ENCODE measurements around the gene CAV1.

Gene CAV1

DNA sequence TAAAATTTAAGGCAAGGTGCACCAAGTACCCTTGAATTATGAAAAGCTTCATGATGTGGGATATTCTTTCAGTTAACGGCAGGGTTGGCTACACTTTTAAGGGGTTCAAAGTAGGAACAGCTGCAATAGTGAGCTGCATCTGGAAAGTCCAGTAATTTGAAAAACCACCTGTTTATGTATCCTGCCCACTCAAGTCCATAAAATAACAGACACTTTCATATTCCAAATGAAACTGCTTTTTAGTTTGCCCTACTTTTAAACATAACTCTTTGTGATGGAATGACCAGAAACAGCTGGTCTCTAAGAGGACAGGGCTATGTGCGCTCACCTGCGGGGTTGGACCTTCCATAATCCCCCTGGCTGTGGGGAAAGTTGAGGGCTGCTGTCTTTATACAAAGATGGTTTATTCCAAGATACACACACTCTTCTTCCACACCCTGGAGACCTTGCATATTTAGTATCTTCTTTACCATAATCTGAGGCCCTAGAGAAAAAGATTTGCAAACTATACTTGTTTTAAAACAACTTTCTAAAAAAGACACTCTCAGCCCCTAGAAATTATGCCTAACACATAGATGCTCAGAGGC is 7.4 kb downstream of the CAV1 start:
- no peak for DNase-seq

DNA sequence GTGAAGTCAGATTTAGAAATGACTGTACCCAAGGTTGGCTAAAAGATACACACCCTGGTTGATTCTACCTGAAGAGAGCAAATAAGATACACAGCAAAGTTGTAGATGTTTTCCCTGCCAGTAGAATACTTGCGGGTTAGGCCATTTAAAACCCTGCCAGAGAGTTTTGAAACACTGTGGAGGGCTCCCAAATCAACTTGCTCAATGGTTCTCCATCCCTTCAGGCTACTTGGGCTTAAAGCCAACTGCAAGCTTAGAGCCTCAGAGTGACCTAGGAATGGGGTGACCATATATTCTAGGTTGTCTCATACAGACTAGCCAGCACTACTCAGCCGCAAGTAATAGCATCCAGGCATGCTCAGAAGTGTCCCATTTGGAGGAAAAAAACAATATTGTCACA is 10.0 kb downstream of the CAV1 start:
- DNase-seq = no peak

- DNase-seq = no peak
Measured at GRCh38 chr7:116535416-116535815, 10.6 kb downstream of the CAV1 start.

DNA sequence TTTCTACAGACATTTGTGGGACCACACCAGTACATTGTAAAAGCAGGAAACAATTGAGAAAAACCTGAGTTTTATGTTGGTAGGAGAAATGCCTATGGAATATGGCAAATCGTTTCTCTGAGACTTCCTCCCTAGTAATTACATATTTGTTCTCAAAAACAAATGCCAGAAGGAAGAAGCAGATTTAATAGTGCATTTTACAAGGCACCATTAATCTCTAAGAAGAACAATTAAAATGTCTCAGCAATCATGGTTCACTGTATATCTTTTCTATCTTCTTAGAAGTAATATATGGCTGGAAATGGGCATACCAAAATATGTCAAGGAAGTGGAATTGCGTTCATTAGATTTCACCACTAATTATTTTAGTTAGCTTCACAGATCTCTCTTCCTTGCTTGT is 13.3 kb downstream of the CAV1 start:
- DNase-seq = no peak

DNA sequence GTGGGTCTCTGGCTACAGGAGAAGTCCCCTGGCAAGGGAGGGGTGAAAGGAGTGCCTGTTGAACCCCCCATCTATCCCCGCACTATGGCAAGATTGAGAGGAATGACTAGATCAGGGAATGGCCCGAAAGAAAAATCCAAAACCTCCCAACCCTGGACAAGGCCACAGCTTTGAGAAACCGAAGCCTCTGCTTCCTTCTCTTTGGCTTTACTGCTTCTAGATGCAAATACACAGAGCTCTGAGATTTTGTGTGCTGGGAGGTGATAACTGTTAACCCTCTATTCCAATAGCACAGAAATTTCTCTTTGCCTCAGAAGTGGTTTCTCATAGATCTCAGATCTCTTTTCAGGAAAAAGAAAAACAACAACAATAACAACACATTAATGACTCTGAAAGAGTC is 15.0 kb downstream of the CAV1 start:
- DNase-seq = no peak

- no peak for DNase-seq
Measured at GRCh38 chr7:116540743-116541142, 15.9 kb downstream of the CAV1 start.

DNA sequence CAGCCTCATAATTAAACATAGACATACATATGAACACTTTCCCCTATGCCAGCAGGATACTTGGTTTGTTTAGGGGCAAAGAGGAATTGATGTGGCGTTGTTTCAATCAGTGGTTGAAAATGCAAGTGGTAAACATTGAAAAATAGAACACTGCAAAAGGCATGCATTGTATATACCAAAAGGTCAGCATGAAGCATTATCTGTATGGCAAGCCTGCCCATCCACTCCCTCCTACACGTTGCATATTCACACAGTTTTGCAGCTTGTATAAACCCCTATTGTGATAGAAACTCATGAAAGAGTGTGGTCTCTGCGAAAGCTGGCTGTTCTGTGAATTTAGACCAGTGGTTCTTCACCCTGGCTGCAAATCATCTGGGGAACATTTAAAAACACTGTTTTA is 17.1 kb downstream of the CAV1 start:
- DNase-seq = no peak

DNA sequence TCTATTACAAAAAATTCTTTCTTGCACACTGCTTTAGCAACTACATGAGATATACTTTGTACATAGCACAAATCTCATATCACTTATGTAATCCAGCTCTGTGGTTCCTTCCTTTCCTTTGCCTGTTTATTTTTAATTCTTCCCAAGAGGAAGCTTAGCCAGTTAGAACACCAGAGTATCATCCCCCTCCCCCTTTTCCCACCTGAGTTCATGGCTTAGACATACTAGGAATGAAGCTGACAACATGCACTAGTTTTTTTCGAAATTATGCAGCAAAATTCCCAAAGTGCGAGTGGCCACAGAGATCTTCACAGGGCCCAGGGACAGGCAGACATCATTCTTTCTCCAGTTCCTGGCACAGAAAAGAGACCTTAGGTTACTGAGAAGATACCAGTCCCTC is 17.8 kb downstream of the CAV1 start:
- DNase-seq = no peak

DNA sequence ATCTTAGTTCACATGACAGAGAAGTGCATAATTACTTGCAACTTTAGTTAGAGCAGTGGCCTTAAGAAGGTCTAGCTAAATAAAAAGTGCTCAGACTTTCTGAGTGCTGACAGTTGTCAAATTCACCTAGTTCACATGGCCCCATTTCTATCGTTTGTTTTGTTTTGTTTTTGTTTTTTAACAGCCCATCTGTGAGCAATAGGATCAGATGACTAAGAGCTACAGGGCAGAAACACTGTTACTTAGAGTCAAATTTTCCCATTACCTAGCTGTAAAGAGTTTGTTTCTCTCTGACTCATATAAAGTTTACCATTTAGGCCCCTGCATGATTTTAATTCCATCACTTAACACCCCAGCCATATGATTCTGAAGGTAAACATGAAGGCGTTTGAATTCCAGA is 18.8 kb downstream of the CAV1 start:
- DNase-seq = no peak

GRCh38 chr7:116544487-116544886 is 19.7 kb downstream of the CAV1 start:
- no peak for DNase-seq

DNA sequence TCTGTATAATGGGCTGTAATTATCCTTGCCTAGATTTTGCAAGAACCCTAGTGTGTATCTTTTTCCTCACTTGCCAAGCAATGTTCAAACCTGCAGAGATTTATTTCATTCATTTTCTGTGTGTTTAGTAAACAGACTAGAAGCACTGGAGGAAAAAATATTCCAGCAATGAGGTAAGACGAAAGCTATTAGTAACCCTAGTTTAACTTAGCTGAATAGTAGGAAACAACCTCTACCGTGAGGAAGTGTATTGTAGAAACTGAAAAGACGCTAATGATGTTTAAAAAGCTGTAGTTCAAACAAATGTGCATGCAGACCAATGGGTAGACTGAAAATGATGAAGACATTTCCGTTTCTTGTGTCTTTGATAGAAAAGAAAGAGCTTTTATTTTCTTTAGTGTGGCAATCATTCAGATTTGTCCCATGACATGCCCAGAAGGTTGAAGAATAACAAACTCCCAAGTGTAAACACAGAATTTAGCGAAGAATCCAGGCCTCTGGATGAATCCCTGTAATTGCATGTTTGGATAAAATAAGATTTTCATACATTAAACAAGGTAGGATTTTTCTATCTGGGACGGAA is 20.7 kb downstream of the CAV1 start:
- DNase-seq = no peak

DNA sequence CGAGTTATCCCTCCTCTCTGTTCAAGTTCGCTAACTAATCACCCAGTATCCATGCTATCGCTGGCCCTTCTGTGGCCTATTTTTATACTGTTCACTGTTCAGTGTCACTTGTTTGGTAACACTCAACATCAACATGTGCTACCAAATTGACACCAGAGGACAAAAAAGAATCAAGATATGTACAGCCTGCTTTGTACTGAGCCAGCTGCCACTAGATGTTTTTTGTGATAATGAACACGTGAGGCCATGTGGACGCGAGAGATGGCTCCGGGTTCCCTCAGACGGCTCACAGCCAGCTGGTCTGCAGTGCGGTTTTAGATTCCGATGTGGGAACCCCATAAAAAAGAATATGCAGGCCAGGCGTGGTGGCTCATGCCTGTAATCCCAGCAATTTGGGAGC is 21.2 kb downstream of the CAV1 start:
- no peak for DNase-seq

GRCh38 chr7:116546916-116547315 is 22.1 kb downstream of the CAV1 start:
- no peak for DNase-seq

DNA sequence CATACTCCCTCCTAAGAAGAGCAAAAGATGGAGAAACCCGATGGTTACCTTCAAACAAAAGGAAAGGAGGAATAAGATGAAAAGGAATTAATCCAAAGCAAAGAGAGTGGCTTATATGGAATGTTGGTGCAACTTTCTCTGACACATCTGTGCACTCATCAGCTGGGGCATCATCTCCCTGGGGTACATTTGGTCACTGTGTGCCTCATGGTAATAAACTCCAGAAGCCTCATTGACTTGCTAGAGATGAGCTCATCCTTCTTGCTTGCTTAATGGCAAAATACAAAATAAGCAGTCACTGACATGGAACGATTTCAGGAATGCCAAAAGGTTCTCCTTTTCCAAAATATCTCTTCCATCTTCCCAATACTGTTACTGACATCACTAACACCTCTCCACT is 22.5 kb downstream of the CAV1 start:
- no peak for DNase-seq

DNA sequence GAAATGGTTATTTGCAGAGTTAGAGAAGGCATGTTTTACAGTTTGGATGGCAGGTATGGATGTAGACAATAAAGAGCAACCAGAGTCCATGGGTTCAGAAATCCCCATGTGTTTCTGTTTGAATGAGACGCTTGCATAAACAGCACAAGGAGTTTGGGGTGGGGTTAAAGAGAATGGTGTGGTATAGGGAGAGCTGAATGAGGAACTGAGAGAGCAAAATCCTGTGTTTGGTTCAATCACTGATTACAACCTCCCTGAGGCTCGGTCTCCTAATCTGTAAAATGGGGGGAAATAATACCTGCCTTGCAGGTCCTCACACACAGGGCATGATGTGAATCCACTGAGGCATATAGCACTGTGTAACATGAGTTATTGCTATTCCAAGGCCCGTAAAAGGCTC is 23.7 kb downstream of the CAV1 start:
- DNase-seq = no peak

- DNase-seq = no peak
Measured at GRCh38 chr7:116549370-116549769, 24.5 kb downstream of the CAV1 start.

DNA sequence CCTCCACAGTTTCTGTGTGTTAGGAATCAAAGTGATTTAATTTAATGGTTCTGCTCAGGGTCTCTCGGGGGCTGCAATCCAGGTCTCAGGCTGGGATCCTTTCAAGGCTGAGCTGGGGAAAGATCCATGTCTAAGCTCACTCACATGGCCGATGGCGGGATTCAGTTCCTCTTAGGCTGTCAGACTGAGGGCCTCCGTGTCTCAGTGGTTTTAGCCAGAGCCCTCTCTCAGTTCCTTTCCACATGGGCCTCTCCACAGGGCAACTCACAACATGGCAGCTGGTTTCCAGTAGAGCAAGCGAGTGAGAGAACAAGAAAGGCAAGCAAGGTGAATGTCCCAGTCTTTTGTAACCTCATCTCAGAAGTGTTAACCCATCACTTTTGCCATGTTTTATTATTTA is 26.9 kb downstream of the CAV1 start:
- no peak for DNase-seq

GRCh38 chr7:116552602-116553001 is 27.8 kb downstream of the CAV1 start:
- no peak for DNase-seq

DNA sequence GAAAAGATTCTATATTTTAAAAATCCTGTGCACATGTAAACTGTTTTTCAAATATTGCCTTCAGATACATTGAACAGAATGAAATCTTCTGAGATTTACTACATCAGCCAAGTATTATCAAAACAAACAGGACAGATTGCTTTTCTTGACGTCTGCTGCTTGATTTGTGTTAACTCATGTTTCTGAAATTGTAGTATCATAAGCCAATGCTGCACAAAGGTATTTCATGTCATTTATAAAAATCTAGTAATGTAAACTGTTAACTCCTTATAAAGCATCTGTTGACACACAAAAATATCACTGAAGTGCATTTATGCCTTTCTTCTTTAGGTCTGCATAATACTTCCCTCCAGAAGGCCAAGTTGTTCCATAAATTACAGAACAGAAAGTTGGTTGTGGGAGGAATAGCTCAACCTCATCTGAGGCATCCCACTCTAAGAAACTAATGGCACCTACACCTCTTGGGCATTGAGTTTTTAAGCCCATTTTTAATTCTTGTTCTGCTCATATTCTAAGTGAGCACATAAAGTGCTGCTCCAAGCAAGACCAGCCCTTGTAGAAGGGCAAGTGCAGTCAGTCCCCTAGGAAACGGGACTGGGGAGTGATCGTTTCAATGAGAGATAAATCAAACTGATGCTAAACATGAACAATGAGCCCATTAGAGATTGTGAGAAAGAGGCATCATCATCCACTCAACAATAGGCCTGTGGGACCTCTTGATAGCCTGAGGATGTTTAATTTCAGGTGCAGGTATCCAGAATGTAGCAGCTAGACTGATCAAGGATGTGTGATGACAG is 28.5 kb downstream of the CAV1 start:
- DNase-seq = no peak

- peak; percentile 2 for DNase-seq
Measured at GRCh38 chr7:116554436-116554835, 29.6 kb downstream of the CAV1 start.

- DNase-seq = no peak
Measured at GRCh38 chr7:116554911-116555310, 30.1 kb downstream of the CAV1 start.

DNA sequence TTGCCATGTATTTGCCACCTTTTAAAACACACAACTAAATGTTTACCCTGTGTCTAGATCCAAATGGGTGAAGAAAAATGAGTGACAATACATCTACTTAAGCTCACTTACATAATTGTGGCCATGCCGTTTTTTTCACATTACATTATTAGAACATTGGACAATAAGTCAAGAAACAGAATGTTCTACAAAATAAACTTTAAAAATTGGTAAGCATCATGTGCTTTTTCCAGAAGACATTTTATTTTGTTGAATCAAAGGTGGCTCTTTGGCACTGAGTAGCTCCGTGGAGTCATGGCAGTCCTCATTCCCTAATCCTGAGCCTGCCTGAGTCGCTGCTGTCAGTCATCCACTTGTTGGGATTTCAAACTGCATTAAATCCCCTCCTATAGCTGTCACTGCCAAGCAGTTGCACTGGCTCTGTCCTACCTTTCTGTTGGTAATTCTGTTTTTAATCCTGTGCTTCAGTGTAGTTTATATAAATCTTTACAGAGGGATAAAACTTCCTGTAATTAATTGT is 32.3 kb downstream of the CAV1 start:
- DNase-seq = no peak

- DNase-seq = no peak
Measured at GRCh38 chr7:116557901-116558300, 33.1 kb downstream of the CAV1 start.

All from NCI-H345 (cell line).